Measurements from ENCODE around the gene FBN2.
A peak's percentile ranks its signal among the peaks of the same experiment; 100 is the strongest.

FBN2 gene

DNA sequence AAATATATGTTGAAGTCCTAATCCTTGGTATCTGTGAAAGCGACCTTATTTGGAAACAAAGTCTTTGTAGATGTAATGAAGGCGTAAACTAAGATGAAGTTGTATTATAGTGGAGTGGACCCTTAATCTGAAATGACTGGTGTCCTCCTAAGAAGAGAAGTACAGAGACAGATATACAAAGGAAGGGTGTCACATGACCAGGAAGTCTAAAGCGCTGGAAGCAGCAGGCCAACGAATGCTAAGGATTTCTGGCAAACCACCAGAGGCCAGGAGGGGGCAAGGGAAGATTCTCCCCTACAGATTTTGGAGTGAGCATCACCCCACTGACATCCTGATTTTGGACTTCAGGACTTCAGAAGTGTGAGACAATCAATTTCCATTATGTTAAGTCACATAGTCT, 292.1 kb downstream of the FBN2 start:
- Histone ChIP-seq H3K9me3 (ENCODE audit: insufficient read depth, low read length, severe bottlenecking) (no peaks in the 10 kb centered on the region), H2AFZ (ENCODE audit: low read depth, low read length) (0 out of 2 replicates have a peak overlapping the region, but pooled peaks have one; percentile 5), H3K4me3 (ENCODE audit: low read depth in 1 of 2, low read length in 2 of 2) (no peak overlapping the region), H3K27ac (ENCODE audit: low read length) (no peak overlapping the region), H3K36me3 (ENCODE audit: insufficient read depth, low read length) (no peaks in the 10 kb centered on the region), H3K9ac (ENCODE audit: low read depth, low read length) (no peak overlapping the region), H3K79me2 (ENCODE audit: insufficient read depth, low read length) (no peaks in the 10 kb centered on the region), H3K4me1 (ENCODE audit: insufficient read depth, low read length) (no peaks in the 10 kb centered on the region), H4K20me1 (ENCODE audit: insufficient read depth, low read length) (no peaks in the 10 kb centered on the region), H3K27me3 (ENCODE audit: insufficient read depth, low read length, poor library complexity) (no peaks in the 10 kb centered on the region), H3K4me2 (ENCODE audit: insufficient read depth, low read length) (no peak overlapping the region)
- DNase-seq (no peak), ATAC-seq (ENCODE audit: insufficient read depth, low read depth) (no peak)
- TF ChIP-seq, protein P1, sequence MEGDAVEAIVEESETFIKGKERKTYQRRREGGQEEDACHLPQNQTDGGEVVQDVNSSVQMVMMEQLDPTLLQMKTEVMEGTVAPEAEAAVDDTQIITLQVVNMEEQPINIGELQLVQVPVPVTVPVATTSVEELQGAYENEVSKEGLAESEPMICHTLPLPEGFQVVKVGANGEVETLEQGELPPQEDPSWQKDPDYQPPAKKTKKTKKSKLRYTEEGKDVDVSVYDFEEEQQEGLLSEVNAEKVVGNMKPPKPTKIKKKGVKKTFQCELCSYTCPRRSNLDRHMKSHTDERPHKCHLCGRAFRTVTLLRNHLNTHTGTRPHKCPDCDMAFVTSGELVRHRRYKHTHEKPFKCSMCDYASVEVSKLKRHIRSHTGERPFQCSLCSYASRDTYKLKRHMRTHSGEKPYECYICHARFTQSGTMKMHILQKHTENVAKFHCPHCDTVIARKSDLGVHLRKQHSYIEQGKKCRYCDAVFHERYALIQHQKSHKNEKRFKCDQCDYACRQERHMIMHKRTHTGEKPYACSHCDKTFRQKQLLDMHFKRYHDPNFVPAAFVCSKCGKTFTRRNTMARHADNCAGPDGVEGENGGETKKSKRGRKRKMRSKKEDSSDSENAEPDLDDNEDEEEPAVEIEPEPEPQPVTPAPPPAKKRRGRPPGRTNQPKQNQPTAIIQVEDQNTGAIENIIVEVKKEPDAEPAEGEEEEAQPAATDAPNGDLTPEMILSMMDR (IDR thresholded peaks at IDR 0.05; ENCODE audit: borderline replicate concordance, extremely low read depth, low read length, poor library complexity, severe bottlenecking), result no peak
- TF ChIP-seq EZH2 (IDR thresholded peaks at IDR 0.05; ENCODE audit: borderline replicate concordance, low read depth, low read length, severe bottlenecking), result no peak

DNA sequence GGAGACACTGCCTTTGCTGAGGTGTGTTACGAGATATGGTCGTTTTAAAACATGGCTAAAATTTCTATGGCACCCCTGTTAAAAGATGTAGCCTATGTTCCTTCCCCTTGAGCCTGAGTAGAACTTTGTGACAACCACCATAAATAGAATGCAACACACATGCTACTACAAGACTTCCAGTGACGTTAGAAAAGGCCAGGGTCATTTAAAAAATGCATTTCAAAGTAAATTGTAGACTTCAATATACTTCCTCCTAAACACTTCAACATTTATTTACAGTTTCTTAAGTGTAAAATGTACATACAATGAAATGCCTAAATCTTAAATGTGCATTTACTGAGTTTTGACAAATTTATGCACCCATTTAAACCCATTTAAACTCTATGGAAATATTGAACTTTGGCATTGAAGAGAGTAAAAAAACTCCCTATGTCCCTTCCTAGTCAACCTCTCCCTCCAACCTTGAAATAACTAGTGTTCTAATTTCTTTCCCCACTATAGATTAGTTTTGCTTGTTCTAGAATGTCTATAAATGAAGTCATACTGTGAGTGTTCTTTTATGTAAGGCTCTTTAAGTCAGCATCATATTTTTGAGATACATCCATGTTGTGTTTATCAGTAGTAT, 294.0 kb downstream of the FBN2 start:
- Histone ChIP-seq H3K27me3 (ENCODE audit: insufficient read depth, low read length, poor library complexity) (no peaks in the 10 kb centered on the region), H3K9ac (ENCODE audit: low read depth, low read length) (no peak overlapping the region), H3K79me2 (ENCODE audit: insufficient read depth, low read length) (no peaks in the 10 kb centered on the region), H4K20me1 (ENCODE audit: insufficient read depth, low read length) (no peaks in the 10 kb centered on the region), H2AFZ (ENCODE audit: low read depth, low read length) (no peak overlapping the region), H3K4me3 (ENCODE audit: low read depth in 1 of 2, low read length in 2 of 2) (no peak overlapping the region), H3K27ac (ENCODE audit: low read length) (no peak overlapping the region), H3K4me2 (ENCODE audit: insufficient read depth, low read length) (no peak overlapping the region), H3K4me1 (ENCODE audit: insufficient read depth, low read length) (no peaks in the 10 kb centered on the region), H3K9me3 (ENCODE audit: insufficient read depth, low read length, severe bottlenecking) (no peaks in the 10 kb centered on the region), H3K36me3 (ENCODE audit: insufficient read depth, low read length) (no peaks in the 10 kb centered on the region)
- ATAC-seq (ENCODE audit: insufficient read depth, low read depth), result no peak
- TF ChIP-seq, protein P1 (IDR thresholded peaks at IDR 0.05; ENCODE audit: borderline replicate concordance, extremely low read depth, low read length, poor library complexity, severe bottlenecking), result no peak
- no peak for TF ChIP-seq EZH2 (IDR thresholded peaks at IDR 0.05; ENCODE audit: borderline replicate concordance, low read depth, low read length, severe bottlenecking)
- no peak for DNase-seq

DNA sequence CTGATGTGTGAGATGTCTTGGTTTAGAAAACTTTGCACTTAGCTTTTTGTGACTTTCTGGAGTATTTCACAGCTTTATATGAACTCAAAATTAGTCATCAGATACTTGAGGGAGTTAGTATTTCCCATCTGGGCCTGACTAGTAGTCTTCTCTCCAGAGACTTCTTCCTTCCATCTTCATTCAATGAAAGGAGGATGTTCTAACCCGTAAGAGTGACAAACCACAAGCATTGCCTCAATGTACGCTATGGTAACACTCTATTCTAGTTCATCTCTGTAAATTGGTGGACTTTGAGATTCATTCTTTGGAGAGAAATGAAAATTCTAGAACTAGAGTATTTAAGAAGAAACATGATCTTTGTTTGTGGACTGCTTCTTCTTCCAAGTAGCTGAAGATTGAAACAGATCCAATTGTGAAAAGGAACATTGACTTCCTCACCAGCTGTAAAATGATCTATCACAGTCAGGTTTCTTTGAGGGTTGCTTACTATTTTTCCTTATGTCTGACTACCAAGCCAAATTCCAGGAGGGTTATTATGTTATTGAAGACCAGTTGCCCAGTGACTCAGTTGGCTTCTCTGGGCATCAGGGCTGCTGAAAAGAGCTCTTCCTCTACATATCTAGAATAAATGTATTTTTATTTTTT, 296.9 kb downstream of the FBN2 start:
- no peak overlapping the region for H3K9ac ChIP-seq (ENCODE audit: low read depth, low read length)
- H2AFZ ChIP-seq (ENCODE audit: low read depth, low read length), result no peak overlapping the region
- H3K4me3 ChIP-seq (ENCODE audit: low read depth in 1 of 2, low read length in 2 of 2), result no peak overlapping the region
- H4K20me1 ChIP-seq (ENCODE audit: insufficient read depth, low read length), result no peaks in the 10 kb centered on the region
- H3K27me3 ChIP-seq (ENCODE audit: insufficient read depth, low read length, poor library complexity), result no peaks in the 10 kb centered on the region
- no peak for ATAC-seq (ENCODE audit: insufficient read depth, low read depth)
- no peaks in the 10 kb centered on the region for H3K9me3 ChIP-seq (ENCODE audit: insufficient read depth, low read length, severe bottlenecking)
- H3K27ac ChIP-seq (ENCODE audit: low read length), result no peak overlapping the region
- no peaks in the 10 kb centered on the region for H3K36me3 ChIP-seq (ENCODE audit: insufficient read depth, low read length)
- no peaks in the 10 kb centered on the region for H3K4me1 ChIP-seq (ENCODE audit: insufficient read depth, low read length)
- DNase-seq, result no peak
- H3K4me2 ChIP-seq (ENCODE audit: insufficient read depth, low read length), result no peak overlapping the region
- no peaks in the 10 kb centered on the region for H3K79me2 ChIP-seq (ENCODE audit: insufficient read depth, low read length)
- TF ChIP-seq, protein P1 (IDR thresholded peaks at IDR 0.05; ENCODE audit: borderline replicate concordance, extremely low read depth, low read length, poor library complexity, severe bottlenecking), result no peak
- no peak for TF ChIP-seq EZH2 (IDR thresholded peaks at IDR 0.05; ENCODE audit: borderline replicate concordance, low read depth, low read length, severe bottlenecking)

Data from DND-41 (cell line).